Pons (tissue), 1 donor: ENCODE data around the gene VPS9D1.

Source experiments
- DNase-seq: peaks from one replicate; pipeline ENCODE4 v3.0.0-alpha.2; 2016; ENCODE audit warnings: low spot score

Gene VPS9D1

DNA sequence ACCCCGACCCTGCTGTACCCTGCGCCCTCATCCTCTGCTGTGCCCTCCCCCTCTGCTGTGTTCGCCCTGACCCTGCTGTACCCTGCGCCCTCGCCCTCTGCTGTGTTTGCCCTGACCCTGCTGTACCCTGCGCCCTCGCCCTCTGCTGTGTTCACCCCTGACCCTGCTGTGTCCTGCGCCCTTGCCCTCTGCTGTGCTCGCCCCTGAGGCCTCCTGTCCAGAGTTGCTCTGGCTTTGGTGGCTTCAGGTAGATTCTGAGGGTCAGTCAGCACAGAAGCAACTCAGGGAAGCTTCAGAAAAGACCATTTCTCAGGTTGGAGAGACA lies 12.2 kb upstream of the VPS9D1 start:
- no peak for DNase-seq

DNA sequence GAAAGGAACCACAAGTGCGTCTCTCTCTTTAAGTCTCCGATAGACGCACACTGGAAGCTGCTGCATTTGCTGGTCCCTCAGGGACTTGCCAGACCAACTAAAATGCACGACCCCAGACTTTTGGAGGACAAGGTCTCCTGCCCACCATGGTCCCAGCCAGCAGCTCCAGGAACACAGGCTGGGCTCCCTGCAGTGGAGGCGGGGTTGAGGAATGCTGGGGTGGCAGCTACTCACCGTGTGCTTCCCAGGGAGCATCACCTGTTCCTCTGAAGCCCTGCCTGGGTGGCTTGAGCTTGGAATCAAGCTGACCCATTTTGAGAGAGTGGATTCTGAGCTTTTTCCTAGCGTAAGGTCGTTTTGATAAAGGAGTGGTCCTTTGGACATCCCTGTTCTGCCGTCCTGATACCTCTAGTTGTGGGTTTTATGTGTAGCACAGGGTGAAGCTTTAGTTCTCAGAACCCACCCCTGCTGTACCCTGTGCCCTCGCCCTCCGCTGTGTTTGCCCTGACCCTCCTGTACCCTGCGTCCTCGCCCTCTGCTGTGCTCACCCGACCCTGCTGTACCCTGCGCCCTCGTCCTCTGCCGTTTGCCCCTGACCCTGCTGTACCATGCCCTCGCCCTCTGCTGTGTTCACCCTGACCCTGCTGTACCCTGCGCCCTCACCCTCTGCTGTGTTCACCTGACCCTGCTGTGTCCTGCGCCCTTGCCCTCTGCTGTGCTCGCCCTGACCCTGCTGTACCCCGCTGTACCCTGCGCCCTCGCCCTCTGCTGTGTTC lies 11.6 kb upstream of the VPS9D1 start:
- DNase-seq: no peak

DNA sequence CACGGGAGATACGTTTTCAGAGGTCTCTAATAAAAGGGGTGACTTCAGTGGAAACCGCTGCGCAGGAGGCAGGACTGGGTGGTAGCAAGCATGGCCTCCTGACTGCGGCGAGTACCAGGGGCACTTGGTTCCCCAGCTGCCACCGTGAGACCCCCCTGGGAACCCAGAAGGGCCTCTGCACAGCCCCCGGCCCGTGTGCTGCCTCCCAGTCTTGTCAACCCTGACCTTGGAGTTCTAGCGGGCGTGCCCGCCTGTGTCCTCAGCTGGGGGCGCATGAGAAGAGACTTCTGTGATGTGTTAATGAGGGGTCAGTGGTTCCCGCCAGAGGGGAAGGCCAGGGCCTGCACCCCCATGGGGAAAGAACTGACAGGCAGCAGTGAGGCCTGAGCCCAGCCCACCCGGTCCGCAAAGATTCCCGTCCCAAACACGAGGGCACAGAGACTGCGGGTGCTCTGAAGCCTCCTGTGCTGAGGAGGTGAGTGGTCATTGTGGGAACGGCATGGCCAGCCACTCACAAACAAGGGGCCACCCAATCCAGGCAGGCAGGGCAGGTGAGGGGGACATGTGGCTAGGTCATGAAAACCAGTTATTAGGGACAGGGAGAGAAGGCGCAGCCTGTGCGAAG lies 10.0 kb upstream of the VPS9D1 start:
- no peak for DNase-seq

DNA sequence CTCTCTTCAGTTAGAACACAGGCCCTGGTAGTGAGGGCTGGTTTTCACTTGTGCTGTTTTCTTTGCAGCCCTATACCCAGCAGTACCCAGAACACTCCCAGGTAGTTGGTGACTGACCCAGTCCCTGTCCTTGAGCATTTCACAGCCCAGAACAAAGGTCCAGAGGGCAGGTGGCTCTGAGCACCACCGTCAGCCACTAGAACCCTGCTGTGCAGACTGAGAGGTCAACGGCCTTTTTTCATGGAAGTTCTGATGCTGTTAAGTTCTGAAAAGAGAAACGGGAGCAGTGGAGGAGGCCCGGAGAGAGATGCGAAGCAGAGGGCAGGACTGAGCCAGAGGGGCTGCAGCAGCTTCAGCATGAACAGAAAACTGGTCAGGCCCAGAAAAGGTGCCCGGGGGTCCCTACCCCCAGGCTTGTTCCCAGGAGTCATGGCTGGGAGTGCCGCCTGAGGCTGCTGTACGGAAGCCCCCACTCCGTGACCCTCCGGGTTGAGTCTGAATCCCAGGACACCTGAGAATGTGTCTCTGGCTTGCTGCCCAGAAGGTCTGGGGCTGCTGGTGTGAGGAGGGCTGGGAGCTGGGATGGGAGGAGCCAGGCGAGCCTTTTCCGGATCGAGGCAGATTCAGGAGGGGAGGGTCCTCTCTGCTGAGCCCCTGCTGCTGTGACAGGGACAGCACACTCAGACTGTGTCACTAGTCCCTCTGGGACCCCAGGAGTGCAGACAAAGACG lies 9.3 kb upstream of the VPS9D1 start:
- no peak for DNase-seq

- DNase-seq: no peak
These were observed 8.6 kb upstream of the VPS9D1 start for GRCh38 chr16:89729293-89729692.

DNA sequence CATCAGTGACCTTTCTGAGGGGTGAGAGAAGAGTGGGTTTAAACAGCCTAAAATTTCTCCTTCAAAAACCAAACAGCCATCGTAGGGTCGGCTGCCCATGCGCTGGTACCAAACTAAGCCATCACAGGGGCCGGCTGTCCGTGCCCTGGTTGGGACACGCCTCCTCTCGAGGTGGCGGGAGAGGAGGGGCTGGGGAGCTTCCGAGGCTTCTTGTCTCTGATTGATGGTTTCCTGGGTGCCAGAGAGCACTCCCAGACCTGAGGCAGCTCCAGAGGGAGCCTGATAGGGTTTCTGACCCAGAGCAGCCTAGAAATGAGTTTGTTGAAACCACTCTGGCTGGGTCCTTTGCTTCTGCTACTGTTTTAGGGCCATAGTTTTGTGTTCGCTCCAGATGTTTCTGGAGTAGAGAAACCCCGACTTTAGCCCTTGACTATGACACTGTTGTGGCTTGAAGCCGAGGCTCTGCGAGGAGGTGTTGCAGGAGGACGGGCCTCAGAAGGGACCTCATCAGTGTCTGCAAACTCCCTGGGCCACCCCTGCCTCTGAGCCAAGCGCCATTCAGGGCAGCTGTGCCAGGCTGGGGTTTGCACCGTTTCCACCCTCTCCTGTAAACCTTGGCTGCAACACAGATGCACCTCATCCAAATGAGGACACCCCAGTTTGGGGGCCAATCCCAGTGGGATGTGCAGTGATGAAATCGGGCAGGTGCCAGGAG lies 6.9 kb upstream of the VPS9D1 start:
- no peak for DNase-seq

DNA sequence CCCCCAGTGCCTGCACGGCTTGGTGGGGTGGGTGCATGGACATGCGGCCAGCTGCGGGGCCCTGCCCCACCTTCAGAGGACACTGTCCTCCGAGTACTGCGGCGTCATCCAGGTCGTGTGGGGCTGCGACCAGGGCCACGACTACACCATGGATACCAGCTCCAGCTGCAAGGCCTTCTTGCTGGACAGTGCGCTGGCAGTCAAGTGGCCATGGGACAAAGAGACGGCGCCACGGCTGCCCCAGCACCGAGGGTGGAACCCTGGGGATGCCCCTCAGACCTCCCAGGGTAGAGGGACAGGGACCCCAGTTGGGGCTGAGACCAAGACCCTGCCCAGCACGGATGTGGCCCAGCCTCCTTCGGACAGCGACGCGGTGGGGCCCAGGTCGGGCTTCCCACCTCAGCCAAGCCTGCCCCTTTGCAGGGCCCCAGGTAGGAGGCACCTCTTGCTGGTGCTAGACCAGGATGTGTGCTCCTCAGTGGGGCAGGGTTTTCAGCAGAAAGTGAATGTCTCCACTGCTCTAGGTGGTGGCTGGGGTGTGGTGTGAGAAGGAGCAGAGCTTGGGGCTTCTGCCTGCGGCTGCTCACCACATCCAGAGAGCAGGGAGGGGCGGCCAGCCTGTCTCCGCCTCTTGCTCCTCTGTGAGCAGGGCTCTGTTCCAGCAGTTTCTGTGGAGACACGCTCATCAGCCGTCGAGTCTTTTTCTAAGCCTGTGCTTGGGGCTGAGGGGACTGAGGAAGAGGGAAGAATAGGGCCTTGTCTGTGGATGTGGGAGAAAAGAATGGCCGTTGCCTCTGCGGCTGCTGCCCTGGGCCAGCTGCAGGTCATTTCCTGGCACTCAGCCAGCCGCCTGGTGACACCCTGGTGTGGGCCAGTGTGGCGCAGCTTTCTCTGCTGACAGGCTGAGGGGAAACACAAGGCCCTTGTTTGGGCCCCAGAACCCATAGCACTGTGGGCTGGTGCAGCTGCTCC lies 2.9 kb upstream of the VPS9D1 start:
- DNase-seq: peak; percentile 99

GRCh38 chr16:89722392-89723278 lies 1.9 kb upstream of the VPS9D1 start:
- peak; percentile 60 for DNase-seq

GRCh38 chr16:89721546-89722391 lies 1.1 kb upstream of the VPS9D1 start:
- no peak for DNase-seq

DNA sequence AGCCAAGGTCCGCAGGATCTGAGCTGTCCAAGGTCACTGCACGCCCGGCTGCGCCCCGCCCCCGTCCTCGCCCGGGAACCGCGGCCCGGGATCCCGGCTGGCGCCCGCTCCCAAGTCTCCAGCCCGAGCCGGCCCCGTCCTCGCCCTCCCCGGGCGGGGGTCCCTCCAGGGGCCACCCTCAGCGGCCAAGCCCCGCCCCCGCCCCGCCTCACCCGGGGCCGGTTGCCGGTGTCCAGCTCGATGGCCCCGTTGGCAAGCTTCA lies 216 bp downstream of the VPS9D1 start:
- no peak for DNase-seq

DNA sequence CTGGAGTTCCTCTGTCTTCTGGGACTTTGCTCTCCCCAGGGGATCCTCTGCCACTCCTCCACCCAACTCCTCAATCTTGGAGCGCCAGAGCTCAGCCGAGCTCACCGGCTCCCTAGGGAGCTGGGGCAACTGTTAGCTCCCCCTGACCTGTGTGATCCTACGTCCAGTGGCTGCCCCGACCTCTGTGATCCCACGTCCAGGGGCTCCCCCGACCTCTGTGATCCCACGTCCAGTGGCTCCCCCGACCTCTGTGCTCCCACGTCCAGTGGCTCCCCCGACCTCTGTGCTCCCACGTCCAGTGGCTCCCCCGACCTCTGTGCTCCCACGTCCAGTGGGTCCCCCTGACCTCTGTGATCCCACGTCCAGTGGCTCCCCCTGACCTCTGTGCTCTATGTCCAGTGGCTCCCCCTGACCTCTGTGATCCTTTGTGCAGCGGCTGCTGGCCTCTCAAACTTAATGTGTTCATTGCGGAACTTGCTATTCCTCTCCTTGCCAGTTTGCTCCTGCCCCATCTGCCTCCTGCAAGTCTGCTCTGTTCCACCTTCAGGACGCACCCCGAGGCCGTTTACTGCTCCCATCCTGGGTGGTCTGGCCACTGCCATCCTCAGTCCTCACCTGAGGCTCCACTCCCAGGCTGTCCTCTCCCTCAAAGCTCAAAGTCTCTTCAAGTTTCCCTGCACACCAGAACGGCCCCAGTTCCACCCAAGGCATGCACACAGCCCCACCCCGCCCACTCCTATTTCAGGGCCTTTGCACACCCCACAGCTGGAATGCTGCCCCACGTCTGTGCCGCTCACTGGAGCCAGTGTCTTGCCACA lies 2.8 kb downstream of the VPS9D1 start:
- no peak for DNase-seq

DNA sequence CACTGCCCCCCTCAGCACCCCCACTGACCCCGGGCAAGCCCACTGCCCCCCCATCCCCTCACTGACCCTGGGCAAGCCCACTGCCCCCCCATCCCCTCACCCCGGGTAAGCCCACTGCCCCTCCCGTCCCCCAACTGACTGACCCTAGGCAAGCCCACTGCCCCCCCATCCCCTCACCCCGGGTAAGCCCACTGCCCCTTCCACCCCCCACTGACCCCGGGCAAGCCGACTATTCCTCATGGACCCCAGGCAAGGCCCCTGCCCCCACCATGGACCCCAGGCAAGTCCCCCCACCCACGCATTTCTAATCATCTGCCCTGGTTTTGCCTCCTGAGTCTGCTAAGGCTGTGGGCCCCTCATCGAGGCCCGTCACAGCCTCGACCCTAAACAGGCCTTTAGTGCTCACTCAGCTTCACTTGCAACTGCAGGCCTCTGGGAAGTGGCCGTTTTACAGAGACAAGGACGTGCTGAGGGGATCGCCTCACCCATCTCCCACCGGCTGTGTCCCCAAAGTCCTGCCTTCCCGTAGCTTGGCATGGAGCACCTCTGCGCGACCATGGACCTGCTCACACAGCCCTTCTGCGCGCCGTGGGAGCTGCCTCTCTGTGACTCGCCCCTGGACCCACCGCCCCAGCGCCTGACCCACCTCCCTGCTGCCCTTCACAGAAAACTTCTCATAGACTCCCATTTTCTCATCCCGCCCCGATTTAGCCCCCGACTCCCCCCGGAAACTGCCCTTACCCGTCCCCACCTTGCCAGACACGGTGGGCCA lies 3.6 kb downstream of the VPS9D1 start:
- no peak for DNase-seq

- DNase-seq: no peak
These were observed 4.2 kb downstream of the VPS9D1 start for GRCh38 chr16:89716493-89716892.

DNA sequence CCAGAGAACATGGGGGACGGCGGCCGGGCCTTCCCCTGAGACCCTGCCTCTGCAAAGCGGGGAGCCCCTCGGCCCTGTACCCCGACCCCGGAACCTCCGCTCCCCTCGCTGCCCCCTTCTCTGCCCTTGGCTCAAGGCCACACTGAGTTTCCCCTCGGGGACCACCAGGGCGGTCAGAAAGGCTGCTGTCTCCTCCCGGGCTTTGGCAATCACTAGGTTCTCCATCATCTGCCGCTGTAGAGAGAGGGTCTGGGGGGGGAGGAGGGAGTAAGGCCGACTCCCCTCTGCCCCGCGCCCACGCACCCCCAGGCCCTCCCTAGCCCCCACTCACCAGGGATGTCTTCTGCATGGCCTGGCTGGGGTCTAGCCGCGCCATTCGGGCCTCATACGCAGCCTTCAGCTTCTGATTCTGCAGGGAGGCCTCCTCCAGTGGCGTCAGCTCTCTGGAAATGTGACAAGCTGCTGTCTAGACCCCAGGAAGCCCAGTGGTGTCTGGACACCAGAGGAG lies 8.4 kb downstream of the VPS9D1 start:
- DNase-seq: no peak

GRCh38 chr16:89711601-89712273 lies 9.0 kb downstream of the VPS9D1 start:
- no peak for DNase-seq

DNA sequence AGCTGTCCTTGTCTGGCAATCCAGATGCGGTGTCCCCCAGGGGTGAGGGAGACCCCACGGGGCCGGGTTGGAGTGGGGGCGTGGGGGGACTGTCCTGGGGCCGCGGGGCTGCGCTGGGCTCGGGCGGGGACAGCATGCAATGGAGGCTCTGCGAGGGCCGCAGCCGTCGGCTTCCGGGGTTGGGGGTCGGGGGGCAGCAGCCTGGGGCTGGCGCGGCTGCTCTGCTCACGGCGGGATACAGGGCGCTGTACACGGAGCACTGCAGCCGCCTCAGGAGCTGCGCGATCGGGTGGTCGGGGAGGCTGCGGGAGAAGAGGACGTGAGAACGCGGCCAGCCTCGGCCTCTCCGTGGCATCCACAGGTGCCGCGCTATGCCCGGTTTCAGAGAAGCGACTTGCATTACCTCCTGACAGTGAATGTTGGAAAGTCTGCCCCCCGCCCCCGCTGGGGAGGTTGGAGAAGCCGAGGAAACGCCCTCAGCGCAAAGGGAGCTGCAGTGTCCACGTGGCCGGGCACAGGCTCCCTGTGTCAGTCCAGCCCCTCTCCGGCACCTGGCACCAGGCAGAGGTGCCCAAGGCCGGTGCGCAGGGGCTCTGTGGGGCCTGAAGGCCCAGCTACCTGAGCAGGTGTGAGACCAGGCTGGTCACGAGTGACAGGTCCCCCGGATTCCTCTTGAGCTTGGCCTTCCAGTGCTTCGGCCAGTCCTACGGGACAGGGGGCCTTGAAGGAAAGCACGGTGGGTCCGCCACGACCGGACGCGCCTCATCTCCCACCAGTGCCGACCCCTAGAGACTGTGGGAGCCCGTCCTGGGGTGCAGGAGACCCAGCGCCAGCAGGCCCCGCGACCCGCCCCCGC lies 9.8 kb downstream of the VPS9D1 start:
- DNase-seq: no peak
